Measurements from ENCODE around the gene PGM5. TPM values are rescaled to one million over a fixed set of nuclear protein-coding genes. Genes with fewer than 3 reads are reported as not detected.
"Not testable (repeated sequence)": the region's sequence is repeated elsewhere in the genome, so short reads cannot be mapped to it uniquely, and the experiment has no call there.

The PGM5 gene
- total and polyA plus RNA-seq, 2 of the 8 experiments (the other 6 are each of a cell fraction or from before 2014, with no cell fraction given), result not detected

DNA sequence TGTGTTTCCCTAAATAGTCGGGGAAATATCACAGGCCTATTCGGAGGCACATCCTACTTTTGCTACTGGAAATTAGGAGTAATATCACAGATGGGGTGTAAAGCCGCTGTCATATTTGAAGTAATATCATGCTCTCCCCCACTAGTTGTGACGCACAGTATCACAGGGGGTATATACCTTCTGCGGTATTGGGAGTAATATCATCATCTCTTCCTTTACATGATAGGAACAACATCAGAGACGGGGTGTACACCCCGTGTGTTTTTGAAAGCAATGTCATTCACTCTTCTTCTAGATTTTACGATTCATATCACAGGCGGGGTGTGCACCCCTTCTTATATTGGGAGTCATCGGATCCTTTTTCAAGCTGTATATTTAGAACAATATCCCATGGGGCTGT is 38.2 kb upstream of the PGM5 start:
- FAIRE-seq; H2BK20ac ChIP-seq (ENCODE audit: low read length); H2BK15ac ChIP-seq (ENCODE audit: low read length); H2AK5ac ChIP-seq (ENCODE audit: low read depth, low read length); H3K23ac ChIP-seq (ENCODE audit: insufficient read length); H3K56ac ChIP-seq (replicated peaks; ENCODE audit: insufficient read length, low read depth, low read length); H4K20me1 ChIP-seq (replicated peaks in 1 of 2; ENCODE audit: control insufficient read depth in 1 of 2, insufficient read depth in 2 of 2, low read length in 2 of 2); H3K4me3 ChIP-seq (ENCODE audit: extremely low read depth in 1 of 4, insufficient read depth in 2 of 4, low read depth in 3 of 4, low read length in 4 of 4); H2AFZ ChIP-seq (ENCODE audit: low read length); H4K5ac ChIP-seq (ENCODE audit: insufficient read length, low read depth, low read length); POLR2A ChIA-PET (ENCODE audit: partially characterized antibody); H3K27ac ChIP-seq (ENCODE audit: low read depth, low read length); H3K9ac ChIP-seq (replicated peaks in 1 of 4; ENCODE audit: extremely low read depth in 1 of 4, low read depth in 3 of 4, low read length in 3 of 4); H3K4me1 ChIP-seq (replicated peaks in 1 of 4; ENCODE audit: control insufficient read depth in 3 of 4, insufficient read depth in 4 of 4, low read length in 3 of 4); H3K4me2 ChIP-seq (ENCODE audit: insufficient read depth in 1 of 2, low read depth in 2 of 2, low read length in 2 of 2); DNase-seq (ENCODE audit: low read depth in 1 of 2, low spot score in 2 of 2); H3K27me3 ChIP-seq (replicated peaks in 1 of 4; ENCODE audit: control insufficient read depth in 3 of 4, extremely low read depth in 1 of 4, insufficient read depth in 3 of 4, low read length in 3 of 4); H2BK5ac ChIP-seq (ENCODE audit: low read depth, low read length); H3K4ac ChIP-seq (replicated peaks; ENCODE audit: insufficient read length, low read depth, low read length); H4K8ac ChIP-seq (ENCODE audit: extremely low read depth, insufficient read depth, low read length); H3K79me2 ChIP-seq (ENCODE audit: control insufficient read depth in 1 of 2, insufficient read depth in 2 of 2, low read length in 2 of 2); H3K18ac ChIP-seq (ENCODE audit: extremely low read depth, low read length); H3K36me3 ChIP-seq (ENCODE audit: control insufficient read depth in 2 of 4, insufficient read depth in 4 of 4, low read length in 3 of 4); H2BK12ac ChIP-seq (ENCODE audit: low read depth, low read length); CTCF ChIA-PET (ENCODE audit: partially characterized antibody); H3K23me2 ChIP-seq (ENCODE audit: low read depth, low read length); H3K79me1 ChIP-seq (ENCODE audit: low read depth, low read length); H3K9me3 ChIP-seq (ENCODE audit: insufficient read depth in 2 of 2, low read depth in 1 of 2, low read length in 1 of 2); H2BK120ac ChIP-seq (replicated peaks; ENCODE audit: low read depth, low read length); H4K91ac ChIP-seq (replicated peaks; ENCODE audit: insufficient read length, low read length); H3K14ac ChIP-seq (ENCODE audit: insufficient read length): not testable (repeated sequence)
- 79% methylated on average over 10 of the region's 10 CpGs; no CpG with 5 or more reads in 1 of the 2 experiments for WGBS, 2 experiments (ENCODE audit: extremely low coverage in 1 of 2, insufficient coverage in 1 of 2, insufficient read length in 1 of 2, insufficient replicate concordance in 2 of 2, low coverage in 1 of 2, low lambda C conversion rate in 2 of 2, missing lambda C conversion rate in 1 of 2)

DNA sequence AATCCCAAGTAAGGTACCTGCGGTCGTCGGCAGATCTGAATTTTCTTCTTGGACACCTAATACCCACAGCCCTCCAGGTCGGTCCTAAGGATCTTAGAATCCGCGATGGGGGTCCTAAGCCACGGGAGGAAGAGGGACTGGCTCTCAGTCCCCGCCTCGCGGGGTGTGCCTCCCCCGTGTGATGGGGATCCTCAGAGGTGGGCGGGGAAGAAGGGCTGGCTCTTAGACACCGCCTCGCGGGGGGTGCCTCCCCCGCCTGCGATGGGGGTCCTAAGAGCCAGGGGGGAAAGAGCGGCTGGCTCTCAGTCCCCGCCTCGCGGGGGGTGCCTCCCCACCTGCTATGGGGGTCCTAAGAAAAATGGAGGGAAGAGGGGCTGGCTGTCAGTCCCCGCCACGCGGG is 32.7 kb upstream of the PGM5 start:
- H3K36me3 ChIP-seq (ENCODE audit: control insufficient read depth in 2 of 4, insufficient read depth in 4 of 4, low read length in 3 of 4); POLR2A ChIA-PET (ENCODE audit: partially characterized antibody); H3K4me2 ChIP-seq (ENCODE audit: insufficient read depth in 1 of 2, low read depth in 2 of 2, low read length in 2 of 2); H3K23ac ChIP-seq (ENCODE audit: insufficient read length); H3K4ac ChIP-seq (replicated peaks; ENCODE audit: insufficient read length, low read depth, low read length); H3K4me3 ChIP-seq (ENCODE audit: extremely low read depth in 1 of 4, insufficient read depth in 2 of 4, low read depth in 3 of 4, low read length in 4 of 4); DNase-seq (ENCODE audit: low read depth in 1 of 2, low spot score in 2 of 2); H2BK12ac ChIP-seq (ENCODE audit: low read depth, low read length); H3K14ac ChIP-seq (ENCODE audit: insufficient read length); H2BK20ac ChIP-seq (ENCODE audit: low read length); H3K79me2 ChIP-seq (ENCODE audit: control insufficient read depth in 1 of 2, insufficient read depth in 2 of 2, low read length in 2 of 2); H3K9ac ChIP-seq (replicated peaks in 1 of 4; ENCODE audit: extremely low read depth in 1 of 4, low read depth in 3 of 4, low read length in 3 of 4); H4K8ac ChIP-seq (ENCODE audit: extremely low read depth, insufficient read depth, low read length); H4K91ac ChIP-seq (replicated peaks; ENCODE audit: insufficient read length, low read length); H3K9me3 ChIP-seq (ENCODE audit: insufficient read depth in 2 of 2, low read depth in 1 of 2, low read length in 1 of 2); H3K79me1 ChIP-seq (ENCODE audit: low read depth, low read length); H3K23me2 ChIP-seq (ENCODE audit: low read depth, low read length); H4K5ac ChIP-seq (ENCODE audit: insufficient read length, low read depth, low read length); H3K56ac ChIP-seq (replicated peaks; ENCODE audit: insufficient read length, low read depth, low read length); H3K18ac ChIP-seq (ENCODE audit: extremely low read depth, low read length); H3K4me1 ChIP-seq (replicated peaks in 1 of 4; ENCODE audit: control insufficient read depth in 3 of 4, insufficient read depth in 4 of 4, low read length in 3 of 4); H3K27ac ChIP-seq (ENCODE audit: low read depth, low read length); H2BK5ac ChIP-seq (ENCODE audit: low read depth, low read length); H2BK15ac ChIP-seq (ENCODE audit: low read length); H2AK5ac ChIP-seq (ENCODE audit: low read depth, low read length); H3K27me3 ChIP-seq (replicated peaks in 1 of 4; ENCODE audit: control insufficient read depth in 3 of 4, extremely low read depth in 1 of 4, insufficient read depth in 3 of 4, low read length in 3 of 4); CTCF ChIA-PET (ENCODE audit: partially characterized antibody); H2AFZ ChIP-seq (ENCODE audit: low read length); FAIRE-seq; H4K20me1 ChIP-seq (replicated peaks in 1 of 2; ENCODE audit: control insufficient read depth in 1 of 2, insufficient read depth in 2 of 2, low read length in 2 of 2); H2BK120ac ChIP-seq (replicated peaks; ENCODE audit: low read depth, low read length): not testable (repeated sequence)
- no CpG with 5 or more reads among the region's 24 CpGs for WGBS, 2 experiments (ENCODE audit: extremely low coverage in 1 of 2, insufficient coverage in 1 of 2, insufficient read length in 1 of 2, insufficient replicate concordance in 2 of 2, low coverage in 1 of 2, low lambda C conversion rate in 2 of 2, missing lambda C conversion rate in 1 of 2)
